NCI-H128 (cell line): ENCODE data around the gene CSTF1.

Experiments
- DNase-seq: peaks from one replicate; lab custom pipeline; 2025; ENCODE audit not compliant: unreplicated experiment; lab: John Stamatoyannopoulos, UW

The CSTF1 gene

DNA sequence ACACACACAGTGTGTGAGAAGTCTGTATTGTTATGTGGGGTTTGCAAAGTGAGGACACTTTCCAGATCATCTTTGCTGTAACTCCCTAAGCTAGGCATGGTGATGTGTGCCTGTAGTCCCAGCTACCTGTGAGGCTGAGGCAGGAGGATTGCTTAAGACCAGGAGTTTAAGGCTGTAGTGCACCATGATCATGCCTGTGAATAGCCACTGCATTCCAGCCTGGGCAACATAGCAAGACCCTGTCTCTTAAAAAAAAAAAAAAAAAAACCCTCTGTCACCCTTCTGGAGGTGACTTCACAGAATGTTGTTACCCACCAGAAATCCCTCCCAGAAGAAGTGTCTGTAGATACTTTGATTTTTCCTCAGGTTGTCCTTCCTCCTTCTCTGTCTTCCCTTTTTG is 34.5 kb downstream of the CSTF1 start:
- DNase-seq, result no peak

DNA sequence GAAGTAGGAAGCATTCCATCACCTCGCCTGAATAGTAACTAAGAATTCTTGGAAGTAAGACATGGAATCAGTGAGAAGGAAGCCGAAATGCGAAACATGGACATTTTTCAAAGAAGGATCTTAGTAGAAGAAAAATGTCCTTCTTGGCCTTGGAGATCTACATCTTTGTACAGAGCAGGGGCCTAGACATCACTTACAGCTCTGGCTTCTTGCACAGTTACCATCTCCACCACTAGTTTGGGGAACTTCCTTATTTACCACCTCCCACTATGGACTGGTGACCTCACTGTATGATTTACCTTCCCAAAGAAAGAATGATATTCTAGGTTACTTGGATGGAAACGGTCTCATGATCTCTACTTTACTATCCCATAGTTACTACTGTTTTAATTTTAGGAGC is 35.4 kb downstream of the CSTF1 start:
- no peak for DNase-seq

DNA sequence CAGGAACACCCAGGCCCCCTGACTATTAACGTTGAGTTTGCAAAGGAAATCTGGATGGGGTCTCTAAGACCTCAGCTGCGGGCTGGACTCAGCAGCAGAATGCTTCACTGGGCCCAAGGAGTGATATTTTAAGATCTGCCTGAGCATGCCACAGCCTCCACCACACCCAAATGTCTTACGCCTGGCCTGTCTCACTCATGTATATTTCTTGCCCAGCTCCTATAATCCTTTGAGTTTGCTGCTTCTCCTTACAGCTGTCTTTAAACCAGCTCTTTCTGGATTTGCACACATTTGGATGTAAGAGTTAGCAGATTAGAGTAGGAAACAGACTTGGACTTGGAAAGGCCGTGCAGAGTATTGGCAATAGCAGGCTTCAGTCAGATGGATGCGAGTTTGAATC is 36.0 kb downstream of the CSTF1 start:
- no peak for DNase-seq

DNA sequence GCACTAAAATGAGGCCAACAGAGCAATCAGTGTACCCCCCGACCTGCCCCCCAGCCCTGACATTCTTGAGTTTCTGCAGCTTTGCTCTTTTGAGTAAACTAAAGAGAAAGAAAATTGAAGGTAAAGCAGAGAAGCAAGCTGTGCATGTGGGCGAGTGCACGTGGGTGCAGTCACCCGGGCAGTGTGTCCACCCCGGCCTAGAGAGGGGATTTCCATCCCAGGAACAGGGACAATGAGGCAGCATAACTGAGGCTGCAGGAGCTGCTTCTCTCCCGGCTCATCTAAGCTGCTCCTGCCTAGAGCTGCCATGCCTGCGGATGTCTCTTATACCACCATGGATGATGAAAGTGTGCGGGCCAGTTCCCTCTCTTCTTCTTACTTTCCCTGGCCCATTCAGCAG is 36.4 kb downstream of the CSTF1 start:
- no peak for DNase-seq

DNA sequence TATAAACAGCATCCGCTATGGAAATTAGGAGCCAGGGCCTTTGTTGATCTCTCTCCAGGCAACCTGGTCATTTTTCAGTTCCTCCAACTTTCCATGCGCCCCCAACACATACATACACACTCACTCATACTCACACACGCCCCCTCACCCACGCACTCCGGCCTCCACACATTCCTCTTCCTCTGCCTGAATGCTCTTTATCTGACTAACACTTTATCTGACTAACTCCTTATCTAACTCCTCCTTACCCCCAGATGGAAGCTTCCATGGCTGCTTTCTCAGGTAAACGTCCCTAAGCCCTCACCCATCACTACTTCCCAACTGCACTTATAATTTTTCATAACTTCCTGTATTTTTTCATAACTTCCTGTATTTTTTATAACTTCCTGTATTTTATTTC is 37.1 kb downstream of the CSTF1 start:
- no peak for DNase-seq

DNA sequence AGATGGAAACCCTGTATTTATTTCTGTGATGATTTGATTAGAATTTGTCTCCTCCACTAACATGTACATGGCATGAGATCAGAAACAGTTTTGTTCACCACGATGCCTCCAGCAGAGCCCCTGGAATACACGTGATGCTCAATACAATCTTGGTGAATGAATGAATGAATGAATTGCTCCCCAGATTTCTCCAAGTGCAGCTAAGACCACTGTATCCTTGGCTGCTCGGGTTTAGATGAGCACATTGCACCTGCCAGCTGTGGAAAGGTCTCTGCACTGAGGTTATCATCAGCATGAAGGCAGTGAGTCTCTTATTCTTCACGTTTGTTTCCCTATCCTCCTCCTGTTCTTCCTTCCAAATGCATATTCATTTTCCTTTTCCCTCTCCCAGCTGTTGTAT is 37.5 kb downstream of the CSTF1 start:
- no peak for DNase-seq

DNA sequence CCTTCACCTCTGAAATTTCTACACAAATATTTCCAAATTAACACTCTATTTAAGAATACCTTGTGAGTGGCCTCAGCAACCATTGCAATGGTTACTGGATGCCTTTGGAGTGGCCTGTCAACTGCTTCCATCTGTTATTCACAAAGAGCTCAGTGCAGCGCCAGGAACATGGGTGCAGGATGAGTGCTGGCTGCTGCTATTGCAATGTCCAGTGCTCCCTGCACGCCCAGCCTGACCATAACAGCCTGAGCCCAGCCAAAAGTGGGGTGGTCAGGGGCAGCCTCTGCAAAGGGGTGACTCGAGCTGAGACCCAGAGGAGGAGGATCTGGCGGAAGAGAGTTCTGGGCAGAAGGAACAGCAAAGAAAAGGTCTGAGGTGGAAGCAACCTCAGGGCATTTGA is 38.0 kb downstream of the CSTF1 start:
- DNase-seq, result no peak

DNA sequence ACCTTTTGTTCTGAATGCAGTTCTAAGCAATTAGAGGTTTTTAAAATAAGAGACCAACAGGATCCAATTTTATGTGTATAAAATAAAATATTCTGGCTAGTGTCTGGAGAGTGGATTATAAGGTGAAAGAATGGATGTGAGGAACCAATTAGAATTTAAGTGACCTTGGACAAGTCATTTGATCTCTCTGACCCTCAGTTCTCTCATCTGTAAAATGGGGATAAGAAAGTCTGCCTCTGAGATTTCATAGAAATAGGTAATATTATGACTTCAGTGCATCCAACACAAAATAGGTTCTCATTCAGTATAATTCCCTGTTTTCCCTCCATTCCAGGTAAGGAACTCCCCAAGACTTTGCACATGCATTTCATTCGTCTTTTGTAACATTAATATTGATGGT is 38.5 kb downstream of the CSTF1 start:
- DNase-seq, result no peak

DNA sequence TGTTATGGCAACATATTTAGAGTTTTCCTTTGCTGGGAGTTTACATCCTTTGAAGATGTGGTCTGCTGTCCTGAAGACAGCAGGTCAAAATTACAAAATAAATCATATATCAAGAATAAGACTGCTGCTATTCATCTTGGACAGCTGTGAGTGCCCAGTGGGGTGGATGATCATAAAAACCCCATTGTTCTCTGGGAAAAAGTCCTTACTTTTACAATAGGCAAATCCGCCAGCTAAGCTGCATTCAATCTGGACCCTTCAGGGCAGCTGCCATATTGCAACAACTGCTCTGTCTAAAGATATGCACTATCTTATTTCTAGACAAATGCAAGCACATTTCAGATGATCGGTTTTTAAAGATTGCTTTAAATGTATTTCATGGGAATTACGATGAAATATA is 39.0 kb downstream of the CSTF1 start:
- DNase-seq, result no peak

DNA sequence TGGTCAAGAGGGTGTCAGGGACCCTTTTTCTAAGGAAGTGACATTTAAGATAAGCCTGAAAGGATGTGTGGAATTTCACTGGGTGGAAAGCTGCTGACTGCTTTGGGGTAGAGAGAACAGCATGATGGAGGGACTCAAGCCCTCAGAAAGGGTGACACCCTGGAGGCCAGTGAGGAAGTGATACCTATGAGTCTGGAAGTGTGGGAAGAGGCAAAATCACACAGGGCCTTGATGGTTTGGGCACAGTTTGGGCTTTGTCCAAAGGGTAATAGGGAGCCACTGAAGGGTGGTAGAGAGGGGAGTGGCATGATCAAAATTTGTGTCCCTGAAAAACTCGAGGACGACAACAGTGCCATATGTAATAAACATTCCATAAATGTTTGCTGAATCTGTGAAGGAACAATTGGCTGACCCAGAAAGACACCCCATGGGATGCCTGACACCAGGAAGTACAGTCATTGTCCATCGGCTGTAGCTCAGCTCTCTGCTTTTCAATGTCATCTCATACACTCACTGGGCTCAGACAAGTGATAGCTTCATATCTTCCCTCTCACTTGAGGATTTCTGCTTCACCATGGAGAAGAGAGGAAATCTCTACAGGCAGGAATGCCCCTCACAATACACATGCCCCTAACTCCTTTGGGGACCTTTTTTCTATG is 40.9 kb downstream of the CSTF1 start:
- DNase-seq, result no peak

DNA sequence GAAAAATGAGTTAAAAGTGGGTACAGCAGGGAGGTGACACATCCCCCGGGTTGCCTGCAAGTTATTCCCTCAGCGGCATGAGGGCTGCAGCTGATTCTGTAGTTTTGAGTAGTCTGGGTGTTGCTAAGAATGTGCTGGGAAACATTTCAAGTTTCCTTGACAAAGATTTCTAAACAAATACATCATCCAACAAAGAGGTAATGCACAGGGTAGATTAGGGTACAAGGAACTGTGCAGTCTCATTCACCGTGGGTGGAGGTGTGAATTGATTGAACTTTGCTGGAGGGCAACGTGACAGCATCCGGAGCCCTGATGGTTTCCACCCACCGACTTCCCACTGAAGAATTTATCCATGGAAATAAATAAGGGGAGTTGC is 41.4 kb downstream of the CSTF1 start:
- DNase-seq, result no peak

DNA sequence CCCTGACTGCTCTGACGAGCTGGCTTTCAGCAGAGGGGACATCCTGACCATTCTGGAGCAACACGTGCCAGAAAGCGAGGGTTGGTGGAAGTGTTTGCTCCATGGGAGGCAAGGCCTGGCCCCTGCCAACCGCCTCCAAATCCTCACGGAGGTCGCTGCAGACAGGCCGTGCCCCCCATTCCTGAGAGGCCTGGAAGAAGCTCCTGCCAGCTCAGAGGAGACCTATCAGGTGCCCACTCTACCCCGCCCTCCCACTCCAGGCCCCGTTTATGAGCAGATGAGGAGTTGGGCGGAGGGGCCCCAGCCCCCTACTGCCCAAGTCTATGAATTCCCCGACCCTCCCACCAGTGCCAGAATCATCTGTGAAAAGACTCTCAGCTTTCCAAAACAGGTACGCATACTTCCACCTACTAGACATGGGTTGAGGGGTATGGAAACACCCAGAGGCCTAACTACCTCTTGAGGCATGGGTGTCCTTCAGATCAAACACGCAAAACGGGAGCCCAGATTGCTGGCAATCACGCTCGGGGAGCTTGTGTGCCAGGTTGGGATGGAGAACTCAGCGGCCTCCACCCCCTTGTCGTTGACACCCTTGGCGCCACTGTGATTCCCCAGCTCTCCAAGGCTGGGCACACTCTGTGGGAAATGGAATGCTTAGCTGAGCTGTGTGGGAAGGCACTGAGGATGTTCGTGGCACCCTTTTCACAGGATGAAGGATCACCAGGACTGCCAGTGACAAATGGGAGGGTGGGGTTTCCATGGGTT is 44.9 kb downstream of the CSTF1 start:
- no peak for DNase-seq

DNA sequence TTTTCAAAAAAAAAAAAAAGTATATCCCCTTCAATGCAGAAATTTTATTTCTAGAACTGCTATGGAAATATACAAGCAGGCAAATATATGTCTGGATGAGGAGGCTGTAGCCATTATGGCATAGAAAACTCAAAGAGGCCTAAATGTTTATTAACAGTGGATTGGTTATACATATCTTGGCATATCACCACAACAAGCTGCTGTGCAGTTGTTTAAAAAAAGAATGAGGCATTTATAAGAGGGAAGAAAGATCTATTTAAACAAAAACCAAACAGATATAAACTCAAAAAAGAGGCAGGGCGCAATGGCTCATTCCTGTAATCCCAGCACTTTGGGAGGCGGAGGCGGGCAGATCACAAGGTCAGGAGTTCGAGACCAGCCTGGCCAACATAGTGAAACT is 45.8 kb downstream of the CSTF1 start:
- DNase-seq, result no peak

DNA sequence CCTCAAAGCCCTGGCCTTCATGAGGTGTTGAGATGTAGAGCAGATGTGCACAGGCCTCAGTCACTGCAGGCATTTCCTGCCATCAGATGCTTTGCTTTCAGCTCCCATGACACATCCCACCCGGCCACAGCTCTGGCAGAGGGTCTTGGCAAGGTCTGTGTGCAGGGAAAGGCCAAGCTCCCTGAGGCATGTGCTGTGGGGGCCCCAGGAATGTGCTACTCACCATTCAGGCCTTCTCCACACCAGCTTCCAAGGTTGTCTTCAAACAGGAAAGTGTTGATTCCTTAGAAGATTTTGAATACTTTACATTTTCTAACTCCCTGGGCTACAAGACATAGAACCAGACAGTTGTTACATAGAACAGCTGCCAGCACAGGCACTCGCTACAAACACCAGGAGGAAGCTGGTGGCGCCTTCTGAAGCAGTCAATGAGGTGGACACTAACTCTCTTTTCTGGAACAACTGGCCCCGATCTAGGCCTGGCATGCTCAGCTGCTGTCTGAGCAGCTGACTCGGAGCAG is 47.4 kb downstream of the CSTF1 start:
- no peak for DNase-seq

DNA sequence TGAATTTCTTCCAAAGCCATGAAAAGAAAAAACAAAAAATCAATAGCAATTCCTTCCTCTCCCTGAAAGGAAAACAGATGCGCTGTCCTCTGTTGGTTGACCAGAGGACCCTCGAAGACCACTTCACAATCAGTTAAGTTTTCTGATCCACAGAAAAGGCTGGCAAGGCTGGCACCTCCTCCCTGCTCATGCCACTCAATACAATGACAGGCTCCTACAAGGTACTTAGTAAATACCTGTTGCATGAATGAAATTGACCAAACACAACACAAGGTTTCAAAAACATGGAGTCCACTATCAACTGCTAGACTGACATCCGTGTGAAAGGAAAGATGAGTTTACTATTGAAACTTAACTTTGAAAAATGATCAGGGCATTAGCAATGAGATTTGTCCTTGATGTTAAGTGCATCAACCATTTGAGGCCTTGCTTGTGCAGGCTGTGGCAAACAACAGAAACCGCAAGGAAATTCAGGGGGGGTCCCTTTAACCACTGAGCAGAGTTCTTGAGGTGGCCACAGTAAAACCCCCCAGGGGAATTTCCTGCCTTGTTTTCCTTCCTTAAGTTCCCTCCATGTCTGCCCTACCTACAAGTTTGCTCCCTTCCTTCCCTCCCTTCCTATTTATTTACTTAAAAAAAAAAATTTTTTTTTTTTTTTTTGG is 48.0 kb downstream of the CSTF1 start:
- no peak for DNase-seq

DNA sequence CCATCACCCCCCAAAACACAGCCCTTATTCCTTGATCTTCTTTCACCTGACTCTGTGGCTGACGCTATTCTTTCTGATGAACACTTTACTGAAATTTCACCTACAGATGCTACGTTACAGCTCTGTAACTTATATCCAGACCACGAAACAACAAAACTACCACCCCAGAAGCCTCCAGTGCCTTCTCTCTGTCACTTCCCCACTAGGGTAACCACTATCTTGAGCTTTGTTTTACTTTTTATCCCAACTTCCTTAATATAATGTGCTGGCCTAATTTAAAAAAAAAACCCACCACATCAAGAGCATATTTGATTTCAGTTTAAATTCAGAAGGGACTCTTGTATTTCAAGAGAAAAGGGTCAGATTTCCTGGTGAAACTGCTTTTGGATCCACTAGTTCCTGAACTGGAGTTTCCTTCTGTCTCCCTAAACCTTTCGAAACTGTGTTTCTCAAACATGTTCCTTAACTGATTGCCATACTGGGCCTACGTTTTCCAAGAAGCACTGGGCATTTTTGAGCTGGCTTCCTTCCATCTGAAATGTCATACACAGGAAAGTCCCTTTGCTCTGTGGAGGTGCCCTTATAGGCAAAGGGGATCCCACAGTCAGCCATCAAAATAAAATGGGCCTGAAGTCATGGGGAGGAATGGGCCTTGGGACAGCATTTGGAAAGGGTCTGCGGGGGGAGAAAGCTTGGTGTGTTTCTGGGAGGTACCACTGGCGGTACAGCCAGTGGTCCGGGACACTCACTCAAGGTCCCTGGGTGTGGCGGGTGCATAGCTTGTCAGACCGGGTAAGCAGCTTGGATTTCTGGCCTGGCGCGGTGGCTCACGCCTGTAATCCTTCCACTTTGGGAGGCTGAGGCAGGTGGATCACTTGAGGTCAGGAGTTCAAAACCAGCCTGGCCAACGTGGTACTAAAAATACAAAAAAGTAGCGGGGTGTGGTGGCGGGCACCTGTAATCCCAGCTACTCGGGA is 50.2 kb downstream of the CSTF1 start:
- no peak for DNase-seq

DNA sequence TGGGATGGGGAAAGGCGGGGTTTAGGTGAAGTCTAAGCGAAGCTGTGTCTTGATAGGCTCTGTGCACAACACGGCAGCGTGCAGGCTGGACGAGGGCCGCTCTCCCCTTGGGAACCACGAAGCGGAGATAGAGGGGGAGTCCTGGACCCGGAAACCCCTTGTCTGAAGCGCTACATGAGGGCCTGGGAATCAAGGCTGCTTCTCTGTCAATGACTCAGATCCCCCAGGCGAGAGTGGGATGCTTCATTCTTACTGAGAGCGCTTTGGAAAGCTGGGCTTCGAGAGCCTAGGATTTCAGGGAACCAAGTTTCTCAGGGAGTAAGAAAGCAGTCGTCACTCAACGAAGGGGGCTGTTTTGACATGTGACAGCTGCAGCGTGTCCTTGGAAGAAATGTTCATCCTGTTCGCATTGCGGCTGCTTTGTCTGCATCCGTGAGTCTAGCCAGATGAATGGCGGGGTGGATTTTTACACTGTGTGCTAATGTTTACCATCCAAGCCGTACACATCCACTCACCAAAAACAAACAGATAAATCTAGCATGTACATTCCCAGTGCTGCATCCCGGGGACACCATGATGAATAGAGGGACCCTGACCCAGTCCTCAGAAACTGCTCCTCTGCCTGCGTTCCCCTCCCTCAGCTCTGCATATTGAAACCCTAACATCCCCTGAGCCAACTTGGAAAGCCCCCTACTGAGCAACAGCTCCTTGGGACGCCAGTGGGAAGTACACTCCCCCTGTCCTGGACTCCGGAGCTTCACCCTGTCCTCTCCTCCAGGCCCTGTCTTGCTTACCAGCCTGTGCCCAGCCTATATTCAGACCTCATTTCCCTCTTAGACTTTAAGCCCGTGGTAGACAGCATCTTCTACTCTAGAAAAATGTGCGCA is 51.5 kb downstream of the CSTF1 start:
- DNase-seq, result no peak

DNA sequence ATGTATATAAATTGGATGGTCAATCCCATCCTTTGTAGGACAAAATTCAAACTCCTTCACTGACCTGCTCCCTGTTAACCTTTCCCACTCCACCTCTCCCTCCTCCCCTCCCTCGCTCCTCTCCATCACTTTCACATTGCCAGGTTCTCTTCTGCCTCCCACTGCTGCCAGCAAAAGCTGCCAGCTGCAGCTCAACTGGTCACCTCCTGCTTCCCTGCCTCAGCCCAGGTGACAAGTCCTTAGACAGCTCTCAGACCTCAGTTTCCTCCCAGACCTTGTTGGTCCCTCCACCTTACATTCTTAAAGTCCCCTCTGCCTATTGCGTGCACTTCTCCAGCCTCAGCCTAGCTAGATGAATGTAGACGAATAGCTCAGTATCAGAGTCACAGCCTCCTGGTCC is 52.7 kb downstream of the CSTF1 start:
- DNase-seq, result no peak

DNA sequence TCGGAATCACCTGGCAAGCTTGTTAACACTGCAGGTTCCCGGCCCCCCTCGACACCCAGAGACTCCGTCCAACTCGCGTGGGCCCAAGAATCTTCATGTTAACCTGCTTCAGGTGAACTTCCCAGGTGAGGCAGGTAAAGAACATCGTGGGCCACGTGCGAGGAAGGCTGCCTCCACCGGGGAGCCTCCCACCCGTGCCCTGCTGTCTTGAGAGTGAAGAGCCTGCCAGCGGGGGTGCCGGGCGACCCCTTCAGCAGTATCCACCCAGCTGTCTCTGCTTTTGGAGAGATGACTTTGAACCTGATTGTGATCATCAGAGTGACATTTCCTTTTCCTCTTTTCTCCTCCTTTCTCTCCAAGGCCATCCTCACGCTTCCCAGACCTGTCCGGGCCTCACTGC is 53.1 kb downstream of the CSTF1 start:
- no peak for DNase-seq

DNA sequence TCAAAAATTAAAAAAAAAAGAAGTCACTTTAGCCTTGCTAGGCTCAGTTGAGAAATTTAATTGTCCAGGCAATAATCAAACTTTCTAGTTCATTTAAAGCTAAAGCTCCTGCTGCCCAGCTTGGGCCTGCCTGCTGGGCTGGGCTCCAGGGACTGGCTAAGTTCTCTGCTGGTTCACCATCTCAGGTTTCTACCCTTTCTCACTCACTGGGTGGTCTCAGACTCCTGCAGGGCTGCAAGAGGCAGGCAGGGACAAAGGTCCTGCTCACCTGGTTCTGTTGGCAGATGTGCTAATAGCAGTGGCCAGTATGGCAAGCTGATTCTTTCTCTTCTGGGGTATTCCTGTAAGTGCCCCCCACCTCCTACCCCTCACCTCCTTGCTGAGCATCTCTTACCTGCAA is 54.8 kb downstream of the CSTF1 start:
- DNase-seq, result no peak
